Stimulated activated CD8-positive, alpha-beta memory T cell treated with anti-CD3 and anti-CD28 coated beads, Interleukin-7, amount 100 ng/mL, for 48 hours (primary cell): ENCODE results near the gene FARP1.

Experiments
- DNase-seq, 2 donors: peaks; one replicate each; pipeline ENCODE4 v3.0.0-alpha.2; 2020; ENCODE audit warnings: low read depth in 1 of 2; ENCODE audit errors: extremely low read depth in 1 of 2

FARP1 gene

GRCh38 chr13:98200211-98200878 lies 57.5 kb downstream of the FARP1 start:
- DNase-seq, result no peak

DNA sequence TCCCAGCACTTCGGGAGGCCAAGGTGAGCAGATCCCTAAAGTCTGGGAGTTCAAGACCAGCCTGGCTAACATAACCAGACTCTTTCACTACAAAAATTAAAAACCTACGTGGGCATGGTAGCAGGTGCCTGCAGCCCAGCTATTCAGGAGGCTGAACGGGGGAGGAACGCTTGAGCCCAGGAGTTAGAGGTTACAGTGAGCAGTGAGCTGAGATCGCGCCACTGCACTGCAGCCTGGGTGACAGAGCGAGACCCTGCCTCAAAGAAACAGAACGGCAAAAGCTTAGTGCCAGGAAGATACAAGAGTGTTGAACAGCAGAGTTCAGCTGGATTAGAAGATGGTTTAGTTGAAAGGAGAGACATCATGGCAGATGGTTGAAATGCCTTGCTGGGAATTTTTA lies 58.3 kb downstream of the FARP1 start:
- no peak for DNase-seq

DNA sequence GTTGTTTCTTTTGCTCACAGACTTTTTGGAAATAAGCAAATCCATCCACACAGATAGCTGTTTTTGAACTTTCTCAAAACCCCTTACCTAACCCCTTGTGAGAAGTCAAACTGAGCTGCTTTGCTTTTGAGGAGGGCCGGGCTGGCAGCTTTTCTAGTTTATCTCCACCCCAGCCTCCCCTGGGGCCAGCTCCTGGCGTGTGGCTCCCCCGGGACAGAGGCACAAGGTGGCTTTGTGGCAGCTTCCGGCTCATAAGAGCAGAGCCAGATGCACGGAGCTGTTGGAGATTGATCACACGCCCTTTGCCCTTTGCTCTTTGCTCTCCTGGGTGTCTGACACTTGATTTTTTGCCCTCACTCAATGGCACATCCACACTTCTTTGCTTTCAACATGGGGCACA lies 59.1 kb downstream of the FARP1 start:
- no peak for DNase-seq

DNA sequence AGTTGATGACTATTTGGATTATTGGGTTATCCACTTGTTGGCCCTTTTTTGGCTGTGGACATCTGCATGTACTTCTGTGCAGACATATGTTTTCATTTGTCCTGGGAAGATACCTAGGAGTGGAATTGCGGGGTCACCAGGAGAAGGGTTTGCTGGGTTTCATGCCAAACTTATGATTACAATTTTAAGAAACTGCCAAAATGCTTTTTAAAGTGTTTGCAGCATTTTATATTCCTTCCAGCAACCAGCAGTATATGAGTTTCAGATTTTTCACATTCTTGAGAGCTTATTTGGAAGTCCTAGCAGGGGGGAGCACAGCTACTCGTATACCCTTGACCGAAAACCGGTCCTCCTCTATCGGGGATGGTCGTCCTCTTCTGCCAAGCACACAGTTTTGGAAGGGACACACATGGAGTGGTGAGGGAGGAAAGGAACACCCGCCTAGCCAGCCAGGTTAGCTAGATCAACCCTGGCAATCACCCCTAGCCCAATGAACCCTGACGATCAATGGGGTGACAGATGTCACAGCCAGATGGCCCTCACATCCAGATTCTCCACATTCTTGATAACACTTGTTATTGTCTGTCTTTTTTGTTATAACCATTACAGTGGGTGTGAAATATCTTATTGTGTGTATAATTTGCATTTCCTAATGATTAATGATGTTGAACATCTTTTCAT lies 60.9 kb downstream of the FARP1 start:
- DNase-seq, result no peak

DNA sequence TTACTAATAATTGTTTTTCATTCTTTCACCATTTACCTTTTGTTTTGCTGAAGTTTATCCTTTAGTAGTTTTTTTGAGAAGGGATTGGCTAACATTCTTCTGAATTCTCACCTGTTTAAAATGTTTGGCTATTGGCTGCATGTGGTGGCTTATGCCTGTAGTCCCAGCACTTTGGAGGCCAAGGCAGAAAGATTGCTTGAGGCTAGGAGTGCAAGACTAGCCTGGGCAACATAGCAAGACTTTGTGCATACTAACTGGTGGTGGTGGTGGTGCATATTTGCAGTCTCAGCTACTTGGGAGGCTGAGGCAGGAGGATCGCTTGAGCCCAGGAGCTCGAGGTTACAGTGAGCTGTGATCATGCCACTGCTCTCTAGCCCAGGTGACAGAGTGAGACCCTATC lies 61.7 kb downstream of the FARP1 start:
- no peak for DNase-seq

DNA sequence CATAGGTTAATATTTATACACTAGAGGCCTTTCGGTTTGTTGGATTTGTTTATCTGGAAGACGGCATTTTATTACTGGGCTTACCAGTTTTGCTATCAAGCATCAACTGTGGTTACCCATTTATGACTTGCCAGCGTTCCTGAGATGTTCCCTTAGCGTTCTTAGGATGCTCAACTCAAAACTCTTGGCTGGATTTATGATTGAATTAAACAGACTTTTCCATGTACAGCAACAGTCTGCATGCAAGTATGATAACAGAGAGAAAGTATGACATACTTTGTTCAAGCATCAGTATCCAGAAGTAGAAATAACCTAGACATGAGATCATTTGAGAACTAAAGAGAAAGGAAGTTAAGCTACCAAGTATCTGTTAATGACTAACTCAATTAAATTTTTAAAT lies 64.1 kb downstream of the FARP1 start:
- DNase-seq, result no peak

DNA sequence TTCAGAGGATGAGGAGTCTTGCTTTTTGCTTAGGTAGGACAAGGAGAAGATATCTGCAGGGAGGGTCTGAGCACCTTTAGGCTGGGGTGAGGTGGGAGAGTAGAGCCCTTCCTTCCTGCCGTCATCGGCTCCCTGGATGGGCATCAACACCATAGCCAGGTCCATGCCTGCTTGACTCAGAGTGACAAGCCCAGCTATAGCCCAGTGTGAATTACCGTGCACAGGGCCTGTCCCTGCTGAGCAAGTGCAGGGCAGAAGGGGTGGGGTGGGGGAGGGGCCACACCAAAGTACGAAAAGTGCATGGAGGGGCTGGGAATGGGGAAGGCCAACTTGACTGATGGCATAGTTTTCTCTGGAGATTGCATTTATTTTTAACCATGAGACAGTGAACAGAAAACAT lies 64.5 kb downstream of the FARP1 start:
- no peak for DNase-seq

- DNase-seq, result no peak
These were observed 65.7 kb downstream of the FARP1 start for GRCh38 chr13:98208606-98209005.

DNA sequence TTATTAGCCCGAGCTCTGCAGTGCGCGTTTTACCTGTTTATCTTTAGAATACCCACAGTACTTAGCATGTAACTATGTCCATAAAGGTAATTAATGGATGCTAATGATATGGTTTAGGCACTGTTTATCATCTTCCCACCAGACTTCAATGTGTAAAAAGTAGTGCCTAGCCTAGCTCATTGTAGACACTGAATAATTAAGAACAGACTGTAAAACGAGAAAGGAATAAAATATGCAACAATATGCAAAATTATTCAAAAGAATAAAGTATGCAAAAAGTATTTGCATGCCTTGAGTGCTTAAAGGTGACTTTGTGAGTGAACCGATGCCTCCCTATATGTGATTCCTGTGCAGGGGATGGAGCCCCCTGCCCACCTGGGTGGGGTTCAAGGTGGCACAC lies 69.9 kb downstream of the FARP1 start:
- DNase-seq, result no peak

DNA sequence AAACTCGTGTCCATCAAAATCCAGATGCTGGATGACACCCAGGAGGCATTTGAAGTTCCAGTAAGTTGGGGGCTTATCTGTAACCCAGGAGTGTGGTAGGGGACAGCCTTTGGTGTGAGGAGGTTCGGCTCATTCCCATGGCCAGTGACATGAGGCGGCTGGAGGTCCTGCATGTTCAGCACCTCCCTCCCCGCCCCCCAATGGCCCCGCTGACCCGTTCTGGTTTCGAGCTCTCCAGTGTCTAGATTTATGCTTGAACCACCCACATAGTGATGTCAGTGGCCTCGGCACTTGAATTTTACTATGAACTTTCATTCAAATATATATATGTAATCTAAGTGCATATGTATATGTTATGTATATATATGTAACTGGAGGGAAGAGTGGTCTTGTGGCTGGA lies 70.5 kb downstream of the FARP1 start:
- DNase-seq, result no peak

GRCh38 chr13:98214008-98214643 lies 71.2 kb downstream of the FARP1 start:
- no peak for DNase-seq

DNA sequence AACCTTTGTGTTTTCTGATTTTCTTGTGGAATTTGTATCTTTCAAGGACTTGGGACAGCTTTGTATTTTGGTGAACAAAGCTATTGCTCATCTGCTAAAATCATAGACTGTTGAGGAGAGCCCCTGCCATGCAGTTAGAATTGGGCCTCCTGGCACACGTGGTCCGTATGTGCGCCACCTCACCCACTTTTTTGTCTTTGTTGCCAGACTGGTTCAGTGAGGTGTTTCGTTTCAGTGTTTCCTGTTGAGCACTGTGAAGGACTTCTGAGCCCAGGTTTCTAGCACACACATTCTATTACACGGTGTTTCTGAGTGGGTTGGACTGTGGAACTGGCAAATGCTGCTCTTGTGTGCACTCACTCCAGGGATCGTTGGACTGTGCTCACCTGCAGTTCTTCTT lies 71.8 kb downstream of the FARP1 start:
- no peak for DNase-seq

- no peak for DNase-seq
These were observed 72.6 kb downstream of the FARP1 start for GRCh38 chr13:98215508-98215907.

GRCh38 chr13:98216135-98216565 lies 73.3 kb downstream of the FARP1 start:
- DNase-seq, result no peak

- no peak for DNase-seq
These were observed 73.9 kb downstream of the FARP1 start for GRCh38 chr13:98216711-98217285.

- DNase-seq, result no peak
These were observed 74.7 kb downstream of the FARP1 start for GRCh38 chr13:98217597-98217996.

DNA sequence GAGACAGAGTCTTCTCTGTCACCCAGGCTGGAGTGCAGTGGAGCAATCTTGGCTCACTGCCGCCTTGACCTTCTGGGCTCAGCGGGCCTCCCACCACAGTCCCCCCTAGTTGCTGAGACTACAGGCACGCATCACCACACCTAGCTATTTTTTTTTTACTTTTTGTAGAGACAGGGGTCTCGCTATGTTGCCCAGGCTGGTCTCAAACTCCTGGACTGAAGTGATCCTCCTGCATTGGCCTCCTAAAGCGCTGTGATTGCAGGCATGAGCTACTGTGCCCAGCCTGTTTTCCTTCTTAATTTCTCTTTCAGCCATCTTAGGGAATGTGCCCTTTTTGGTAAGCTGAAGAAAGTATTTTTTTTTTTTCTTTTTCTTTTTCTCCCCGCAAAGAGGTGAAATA lies 76.8 kb downstream of the FARP1 start:
- DNase-seq, result no peak

DNA sequence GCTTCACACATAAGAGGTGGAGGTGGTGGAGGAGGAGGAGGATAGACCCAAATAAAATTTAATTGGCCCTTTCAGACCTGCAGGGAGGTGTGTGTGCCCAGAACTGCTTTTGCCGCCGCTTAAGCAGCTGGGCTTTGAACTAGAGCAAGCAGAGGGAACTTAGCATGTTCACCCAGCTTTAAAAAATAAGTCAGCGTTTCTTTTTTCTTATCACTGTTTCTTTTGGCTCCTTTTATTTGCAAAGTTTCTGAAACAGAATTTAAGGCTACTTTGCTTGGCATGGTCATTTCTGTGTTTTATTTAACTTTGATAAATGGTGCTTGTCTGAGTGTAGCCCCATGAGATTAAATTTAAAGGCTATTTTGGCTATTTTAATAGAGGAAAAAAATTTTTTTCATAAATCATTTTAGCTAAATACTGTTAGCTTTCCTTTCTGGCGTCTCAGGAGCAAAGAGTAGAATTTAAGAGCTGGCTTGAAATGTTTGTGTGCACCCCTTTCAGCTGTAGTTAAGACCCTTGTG lies 77.4 kb downstream of the FARP1 start:
- DNase-seq, result no peak

DNA sequence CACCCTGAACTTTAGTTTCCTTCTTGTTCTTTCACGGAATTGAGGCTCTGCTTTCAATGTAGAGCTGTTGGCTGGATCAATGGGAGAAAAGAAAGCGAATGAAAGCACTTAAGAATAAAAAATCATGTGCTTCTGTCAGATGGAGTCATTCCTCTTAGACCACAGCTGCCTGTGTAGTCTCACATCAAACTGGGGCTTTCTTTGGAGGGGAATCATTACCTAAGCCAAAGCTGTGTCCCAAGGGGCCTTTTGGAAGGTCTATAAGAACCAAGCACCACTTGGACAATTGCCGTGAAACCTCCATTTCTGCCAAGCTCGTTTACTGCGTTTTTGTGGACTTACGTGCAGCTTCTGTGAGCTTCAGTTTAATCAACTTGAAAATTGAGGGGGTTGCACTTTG lies 78.3 kb downstream of the FARP1 start:
- DNase-seq, result no peak

DNA sequence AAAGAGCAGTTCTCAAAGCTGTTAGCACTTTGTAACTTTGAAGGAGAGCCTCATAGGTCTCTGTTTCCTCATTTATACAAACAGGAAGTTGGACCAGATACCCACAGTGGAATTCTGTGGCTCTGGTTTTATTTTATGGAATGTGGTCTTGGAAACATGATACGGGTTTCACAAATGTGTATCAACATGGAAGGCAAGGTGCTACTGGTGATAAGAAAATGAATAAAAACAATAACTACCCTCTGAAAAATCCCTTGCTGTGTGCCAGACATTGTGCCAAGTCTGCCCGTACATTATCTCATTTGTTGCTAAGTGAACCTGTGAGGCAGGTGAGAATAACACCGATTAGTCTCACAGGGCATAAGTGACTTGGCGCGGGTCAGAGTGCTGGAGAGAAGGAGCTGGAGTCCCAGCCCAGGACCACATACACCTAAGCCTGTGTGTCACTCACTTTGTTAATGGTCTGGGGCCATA lies 79.2 kb downstream of the FARP1 start:
- no peak for DNase-seq

- no peak for DNase-seq
These were observed 79.9 kb downstream of the FARP1 start for GRCh38 chr13:98222816-98223215.

DNA sequence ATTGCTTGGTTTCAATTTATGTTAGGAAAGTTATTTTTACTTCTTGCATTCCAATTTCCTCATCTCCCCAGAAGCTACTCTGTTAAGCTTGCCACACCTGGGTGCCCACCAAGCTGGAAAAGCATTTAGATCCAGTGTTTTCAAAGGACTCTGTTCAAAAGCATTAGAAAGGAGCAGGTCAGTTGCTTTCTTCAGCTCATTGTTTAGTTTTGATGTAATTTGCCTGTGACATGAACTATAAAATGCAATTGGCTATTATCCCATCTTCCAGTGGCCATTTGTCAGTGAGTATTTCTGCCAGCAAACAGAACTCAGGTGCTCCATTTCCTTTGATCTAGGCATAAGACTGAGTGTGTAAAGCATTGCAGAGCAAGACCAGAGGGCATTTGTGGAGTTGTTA lies 80.8 kb downstream of the FARP1 start:
- DNase-seq, result no peak
